ENCODE results near the gene CST7.

- TF ChIP-seq CTCF (IDR thresholded peaks at IDR 0.05) (no peak), POLR2A (IDR thresholded peaks at IDR 0.05) (no peak)
These were observed 13.1 kb downstream of the CST7 start for GRCh38 chr20:24962182-24962492.

Data from right lobe of liver (tissue), 4 donors.